Uterus (tissue), 2 donors: ENCODE measurements around the gene PSMG3.

Experiments used
- POLR2A ChIP-seq, 2 donors: fragments of 450-650 bp; IDR thresholded peaks; one replicate each; pipeline ENCODE4 v1.6.1; 2016; ENCODE audit warnings: antibody characterized with exemption in 2 of 2, mild to moderate bottlenecking in 1 of 2, moderate library complexity in 1 of 2
- TF ChIP-seq, protein P1 (sequence below), 4 experiments: fragments of 200-600 bp in 2 of 4; fragments of 450-650 bp in 2 of 4; sonication (generic) in 2 of 4; IDR thresholded peaks; one replicate each; pipeline ENCODE4 v1.5.1; 2016 to 2019; ENCODE audit warnings: antibody characterized with exemption in 4 of 4, mild to moderate bottlenecking in 2 of 4, moderate library complexity in 1 of 4

DNA sequence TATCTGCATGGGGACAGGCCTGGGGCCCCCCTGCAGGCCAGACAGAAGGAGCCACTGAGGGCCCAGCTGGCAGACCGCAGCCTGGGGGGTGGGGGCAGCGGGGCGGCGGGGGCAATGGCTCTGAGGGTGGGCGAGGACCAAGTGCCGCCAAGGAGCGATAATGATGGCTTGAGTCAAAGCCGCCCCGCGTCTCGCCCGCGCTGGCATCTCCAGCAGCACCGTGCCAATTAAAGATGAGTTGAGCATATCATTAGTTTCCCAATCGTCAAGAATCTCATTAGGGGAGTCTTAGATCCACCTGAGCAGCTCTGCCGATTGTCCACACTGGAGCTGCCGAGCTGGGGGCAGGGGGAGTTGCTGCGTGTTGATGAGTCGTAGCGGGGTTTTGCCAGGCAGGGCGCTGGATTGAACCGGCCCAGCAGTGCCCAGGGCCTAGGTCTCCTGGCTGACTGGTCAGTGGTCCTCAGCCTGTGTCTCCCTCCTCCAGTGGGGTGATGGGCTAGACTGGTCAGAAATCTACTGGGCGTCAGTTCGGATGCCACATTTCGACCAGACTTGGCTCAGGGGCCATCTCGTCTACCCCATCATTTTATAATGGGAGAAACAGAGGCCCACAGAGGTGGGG, 41.0 kb upstream of the PSMG3 start:
- TF ChIP-seq, protein P1, sequence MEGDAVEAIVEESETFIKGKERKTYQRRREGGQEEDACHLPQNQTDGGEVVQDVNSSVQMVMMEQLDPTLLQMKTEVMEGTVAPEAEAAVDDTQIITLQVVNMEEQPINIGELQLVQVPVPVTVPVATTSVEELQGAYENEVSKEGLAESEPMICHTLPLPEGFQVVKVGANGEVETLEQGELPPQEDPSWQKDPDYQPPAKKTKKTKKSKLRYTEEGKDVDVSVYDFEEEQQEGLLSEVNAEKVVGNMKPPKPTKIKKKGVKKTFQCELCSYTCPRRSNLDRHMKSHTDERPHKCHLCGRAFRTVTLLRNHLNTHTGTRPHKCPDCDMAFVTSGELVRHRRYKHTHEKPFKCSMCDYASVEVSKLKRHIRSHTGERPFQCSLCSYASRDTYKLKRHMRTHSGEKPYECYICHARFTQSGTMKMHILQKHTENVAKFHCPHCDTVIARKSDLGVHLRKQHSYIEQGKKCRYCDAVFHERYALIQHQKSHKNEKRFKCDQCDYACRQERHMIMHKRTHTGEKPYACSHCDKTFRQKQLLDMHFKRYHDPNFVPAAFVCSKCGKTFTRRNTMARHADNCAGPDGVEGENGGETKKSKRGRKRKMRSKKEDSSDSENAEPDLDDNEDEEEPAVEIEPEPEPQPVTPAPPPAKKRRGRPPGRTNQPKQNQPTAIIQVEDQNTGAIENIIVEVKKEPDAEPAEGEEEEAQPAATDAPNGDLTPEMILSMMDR (IDR thresholded peaks at IDR 0.05): no peak
- TF ChIP-seq POLR2A (IDR thresholded peaks at IDR 0.05): no peak
